NCI-H2029 (cell line): ENCODE data around the gene YIPF3.
"Not testable (repeated sequence)": the region's sequence is repeated elsewhere in the genome, so short reads cannot be mapped to it uniquely, and the experiment has no call there.

Source experiments
- DNase-seq: peaks from one replicate; lab custom pipeline; 2025; lab: John Stamatoyannopoulos, UW

Gene YIPF3

DNA sequence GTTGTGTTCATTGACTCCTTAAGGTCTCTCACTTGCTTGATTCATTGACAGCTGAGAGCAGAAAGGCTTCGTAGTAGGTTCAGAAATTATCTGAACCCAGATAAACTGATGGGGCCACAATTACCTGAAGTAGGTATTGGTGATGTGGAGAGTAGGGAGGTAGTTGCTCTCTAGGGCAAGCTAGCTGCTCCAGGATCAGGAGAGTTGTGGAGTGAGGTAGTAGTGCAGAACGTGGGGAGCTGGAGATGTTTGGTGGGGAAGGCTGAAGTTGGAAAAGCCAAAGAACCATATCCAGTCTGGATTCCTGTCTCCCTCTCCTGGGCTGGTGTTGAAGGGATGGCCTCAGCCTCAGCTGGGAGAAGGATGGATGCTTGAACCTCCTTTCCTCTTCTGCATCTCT, 23.5 kb downstream of the YIPF3 start:
- no peak for DNase-seq

DNA sequence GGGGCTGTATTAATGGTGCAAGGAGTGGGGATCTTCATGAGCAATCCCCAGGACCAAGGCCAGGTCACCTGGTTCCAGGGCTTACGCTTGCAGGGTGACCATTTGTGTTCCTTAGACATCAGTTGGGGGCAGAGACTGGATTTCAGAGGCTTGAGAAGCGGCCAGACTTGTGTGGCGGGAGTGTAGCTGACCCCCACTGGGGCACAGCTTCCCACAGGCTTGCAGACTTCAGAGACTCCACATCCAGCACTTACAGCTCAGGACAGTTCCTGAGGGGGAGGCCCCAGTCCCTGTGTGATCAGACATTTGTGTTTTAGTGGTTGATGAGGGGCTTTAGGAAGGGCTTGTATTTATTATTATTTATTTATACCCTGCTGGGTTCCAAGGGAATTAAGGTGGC, 24.1 kb downstream of the YIPF3 start:
- DNase-seq: no peak

DNA sequence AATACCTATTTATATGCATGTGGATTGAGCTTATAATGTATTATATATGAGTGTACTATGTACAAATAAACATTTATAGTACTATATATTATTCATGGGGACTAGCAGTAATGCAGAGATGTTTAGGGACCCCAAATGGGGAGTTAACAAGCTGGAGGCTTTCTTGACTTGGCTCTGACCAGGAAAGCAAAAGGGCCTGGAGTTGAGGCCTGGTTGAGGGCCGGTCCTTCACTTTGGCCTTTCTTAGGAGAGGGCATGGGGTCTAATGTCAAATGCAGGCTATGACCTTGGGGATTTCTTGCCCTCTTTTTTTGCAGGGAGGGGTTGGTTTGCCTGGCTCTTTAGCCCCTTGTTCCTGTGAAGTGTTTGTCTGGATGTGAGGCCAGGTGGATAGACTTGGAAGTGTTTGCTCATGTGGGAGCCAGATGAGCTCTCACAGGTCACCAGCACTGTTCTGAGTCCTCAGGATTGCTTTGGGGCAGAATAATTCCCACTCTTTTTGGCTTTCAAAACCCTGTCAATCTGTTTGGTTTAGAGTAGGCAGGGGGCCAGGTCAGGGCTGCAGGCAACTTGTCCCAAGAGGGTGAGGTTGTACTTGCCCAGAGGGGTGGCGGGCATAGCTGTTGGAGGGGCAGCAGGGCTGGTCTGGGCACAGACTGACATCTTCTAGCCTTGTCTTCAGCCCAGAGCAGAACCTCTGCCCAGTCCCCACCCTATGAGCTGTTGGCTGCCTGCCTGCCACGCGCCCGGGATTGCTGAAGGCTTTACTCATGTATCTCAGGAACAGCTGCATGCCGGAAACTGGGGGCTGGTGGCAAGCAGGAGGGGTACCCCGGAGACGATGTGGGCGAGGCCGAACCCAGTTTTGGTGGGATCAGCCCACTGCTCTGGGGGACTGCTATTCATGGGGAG, 24.7 kb downstream of the YIPF3 start:
- peak; percentile 66 for DNase-seq

DNA sequence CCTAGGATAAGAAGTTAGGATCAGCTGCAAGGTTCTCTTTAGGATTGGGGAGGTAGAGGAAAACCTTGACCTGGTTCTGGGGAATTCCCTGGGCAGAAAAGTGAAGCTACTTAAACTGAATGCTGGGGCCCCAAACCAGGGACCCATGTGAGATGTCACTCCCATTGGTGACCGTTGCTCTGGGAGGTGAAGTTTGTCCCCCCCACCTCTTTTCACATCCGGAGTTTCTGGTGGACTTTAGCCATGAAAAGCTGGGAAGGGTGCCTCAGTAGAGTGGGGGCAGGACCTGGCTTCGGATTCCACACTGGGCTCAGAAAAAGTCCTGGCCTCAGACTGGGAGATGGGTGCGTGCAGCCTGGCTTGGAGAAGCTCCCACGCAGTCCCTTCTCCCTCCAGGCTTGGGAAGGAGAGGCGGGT, 26.2 kb downstream of the YIPF3 start:
- no peak for DNase-seq

DNA sequence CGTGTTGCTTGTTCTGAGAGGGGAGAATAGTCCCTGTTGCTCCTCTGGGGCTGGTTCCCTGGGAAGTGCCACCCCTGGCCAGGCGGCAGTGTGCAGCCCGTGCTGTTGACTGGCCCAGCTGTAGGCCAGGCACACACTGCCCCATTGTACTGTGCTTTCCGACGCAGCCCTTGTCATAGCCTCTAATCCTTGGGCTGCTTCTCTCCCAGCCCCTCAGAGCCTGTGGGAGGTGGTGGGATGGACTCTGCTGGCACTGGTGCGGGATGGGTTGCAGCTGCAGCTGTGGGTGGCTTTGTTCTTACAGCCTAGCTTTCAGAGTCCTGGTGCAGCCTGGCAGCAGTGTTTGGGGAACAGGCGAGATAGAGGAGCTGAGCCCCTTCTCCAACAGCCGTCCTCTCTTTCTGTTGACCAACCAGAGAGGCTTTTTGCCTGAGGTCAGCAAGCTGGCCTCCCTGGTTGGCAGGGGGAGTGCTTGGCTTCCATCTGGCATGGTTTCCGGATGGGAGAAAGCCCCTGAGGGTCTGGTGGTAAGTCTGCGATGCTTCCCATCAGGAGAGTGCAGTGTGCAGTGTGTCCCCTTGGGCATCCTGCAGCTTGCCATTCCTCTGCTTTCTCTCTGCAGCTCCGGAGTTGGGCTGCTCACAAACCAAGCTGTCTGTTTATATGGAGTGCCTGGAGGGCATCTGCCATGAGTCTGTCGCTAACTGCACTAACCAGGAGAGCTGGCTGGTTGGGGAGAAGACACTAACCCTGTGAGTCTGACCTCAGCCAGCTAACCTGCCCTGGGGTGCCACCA, 27.3 kb downstream of the YIPF3 start:
- no peak for DNase-seq

DNA sequence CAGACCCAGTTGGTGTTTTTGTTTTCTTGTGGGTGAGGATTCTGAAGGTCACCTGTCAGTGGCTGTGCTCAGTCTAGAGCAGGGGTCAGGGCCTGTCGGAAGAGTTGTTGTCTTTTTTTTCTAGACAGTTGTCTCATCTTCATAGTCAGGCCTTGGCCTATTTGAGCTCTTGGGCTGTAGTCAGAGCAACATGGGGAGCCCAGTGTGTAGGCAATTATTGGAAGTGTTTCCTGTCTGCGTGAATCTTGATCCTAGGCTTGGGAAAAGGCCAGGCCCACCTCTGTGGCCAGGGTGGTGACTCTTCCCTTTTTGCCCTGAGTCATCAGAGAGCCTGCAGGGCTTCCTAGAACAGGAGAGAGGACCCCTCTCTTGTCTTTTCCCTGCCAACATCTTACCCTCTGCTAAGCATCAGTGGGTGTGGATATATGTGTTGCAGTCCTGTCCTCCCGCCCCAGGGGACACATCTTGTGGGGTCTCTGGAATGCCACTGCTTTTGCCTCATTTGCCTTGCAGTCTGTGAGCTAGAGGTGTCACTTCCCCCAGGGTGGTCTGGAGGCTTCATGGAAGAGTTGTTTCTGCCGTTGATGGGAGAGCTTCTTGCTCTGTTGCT, 28.0 kb downstream of the YIPF3 start:
- no peak for DNase-seq

DNA sequence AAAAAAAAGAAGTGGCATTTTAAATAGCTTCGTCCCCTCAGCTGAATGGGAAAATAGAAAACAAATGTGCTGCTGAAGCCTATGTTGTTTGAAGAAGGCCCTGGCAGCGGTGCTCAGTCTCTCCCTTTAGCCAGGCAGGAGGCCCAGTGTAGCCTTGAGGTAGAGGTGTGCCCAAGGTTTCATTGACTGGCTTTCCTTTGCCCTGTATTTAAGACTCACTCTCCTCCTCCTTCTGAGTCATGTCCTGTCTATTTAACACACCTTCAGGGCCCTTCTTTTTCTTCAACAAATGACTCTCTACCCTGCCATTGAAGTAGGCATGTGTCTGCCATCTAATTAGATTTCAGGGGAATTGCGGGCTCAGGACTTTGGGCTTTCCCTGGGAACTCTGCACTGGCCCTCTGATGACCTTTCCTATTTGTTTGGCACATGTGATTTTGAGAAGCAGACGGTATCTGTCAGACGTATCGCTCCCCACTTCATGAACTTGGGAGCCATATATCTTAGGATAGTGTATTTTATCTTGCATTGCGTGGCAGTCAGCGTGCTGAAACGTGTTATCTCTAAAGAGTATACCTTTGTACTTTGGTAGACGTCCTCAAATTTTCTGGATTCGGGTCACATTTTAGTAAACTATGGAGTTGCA, 35.0 kb downstream of the YIPF3 start:
- DNase-seq: no peak

DNA sequence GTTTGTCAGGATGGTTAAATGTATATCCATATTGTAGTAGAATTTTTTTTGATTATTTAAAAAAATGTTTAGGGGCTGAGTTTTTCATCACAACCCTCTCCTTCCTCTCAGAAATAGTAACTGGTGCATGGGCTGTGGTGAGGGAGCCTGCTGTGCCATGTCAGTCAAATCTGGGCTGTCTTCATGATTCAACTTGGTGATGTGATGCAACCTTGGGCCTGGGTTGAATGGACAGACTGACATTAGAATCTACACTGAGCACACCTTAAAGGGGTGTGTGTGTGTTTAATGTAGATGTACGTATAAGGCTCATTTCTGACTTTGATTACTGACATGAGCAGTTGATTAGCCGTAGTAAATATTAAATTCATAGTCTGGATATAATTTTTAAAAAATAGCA, 35.7 kb downstream of the YIPF3 start:
- no peak for DNase-seq

DNA sequence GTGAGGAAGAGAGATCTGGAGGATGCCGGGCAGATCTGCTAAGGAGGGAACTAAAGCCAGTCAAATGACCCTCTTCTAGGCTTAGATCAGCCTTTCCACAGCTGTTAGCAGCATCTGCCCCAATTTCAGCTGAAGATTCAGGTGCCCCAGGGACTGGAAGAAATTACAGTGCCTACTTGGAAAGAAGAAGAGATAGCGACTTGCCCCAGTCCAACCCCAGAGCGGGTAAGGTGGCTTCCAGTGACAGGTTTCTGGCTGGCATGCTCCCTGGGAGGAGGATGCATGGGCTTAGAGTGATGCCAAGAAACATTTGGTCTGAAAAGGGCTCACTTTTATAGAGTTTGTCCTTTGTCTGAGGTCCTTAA, 38.7 kb downstream of the YIPF3 start:
- DNase-seq: no peak

DNA sequence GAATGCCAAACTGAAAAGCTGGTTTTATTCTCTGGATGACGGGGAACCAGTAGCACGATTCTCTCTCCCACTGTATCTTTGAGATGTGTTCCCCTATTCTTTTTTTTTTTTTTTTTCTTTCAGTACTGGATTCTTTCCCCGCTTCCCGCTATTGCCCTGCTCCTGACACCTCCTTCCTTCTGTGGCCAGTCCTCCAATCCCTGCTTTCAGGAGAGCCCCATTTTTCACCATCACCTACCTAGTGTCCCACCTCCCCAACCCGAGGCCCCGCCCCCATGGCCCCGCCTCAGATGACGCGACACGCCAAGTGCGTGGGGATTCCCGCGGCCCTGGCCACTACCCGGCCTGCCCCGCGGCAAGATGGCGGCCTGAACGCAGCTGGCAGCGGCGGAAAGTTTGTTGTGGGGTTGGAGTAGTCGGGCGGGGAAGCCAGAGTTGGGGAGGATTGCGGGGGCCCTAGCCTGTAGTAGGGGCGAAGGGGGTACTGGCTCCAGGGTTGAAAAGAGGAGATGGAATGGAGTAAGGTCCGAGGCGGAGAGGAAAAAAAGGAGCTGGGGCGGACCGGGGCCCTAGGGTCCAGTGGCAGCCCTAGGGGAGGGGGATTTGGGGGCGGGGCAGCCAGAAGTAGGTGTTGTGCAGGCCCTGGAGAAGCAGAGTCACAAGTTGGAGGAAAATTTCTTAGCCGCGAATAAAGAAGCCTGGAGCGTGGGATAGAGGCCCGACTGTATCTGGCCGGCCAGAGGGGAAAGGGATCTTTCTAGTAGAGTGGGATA, 39.3 kb downstream of the YIPF3 start, which contains the start of gene TJAP1:
TJAP1 (plus strand) TSS at position 336 of the 773 bp plus-strand sequence. CDS start 21,432 bp downstream, outside the sequence.
- DNase-seq: peak; percentile 83

DNA sequence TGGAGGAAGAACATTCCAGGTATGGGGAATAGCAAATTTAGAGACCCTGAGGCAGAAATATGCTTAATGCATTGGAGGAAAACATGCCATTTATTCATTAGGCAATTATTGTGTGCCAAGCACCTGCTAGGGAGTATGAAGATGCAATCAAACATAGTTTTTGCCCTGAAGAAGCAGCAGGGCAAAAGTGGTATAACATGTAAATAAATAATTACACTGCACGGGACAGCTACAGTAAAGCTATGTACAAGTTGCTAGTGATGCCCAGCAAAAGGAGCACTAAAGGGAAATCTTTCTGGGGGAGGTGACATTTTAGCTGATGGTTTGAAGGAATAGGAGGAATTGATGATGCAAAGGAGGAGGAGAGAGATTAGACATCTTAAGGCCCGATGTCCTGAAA, 40.0 kb downstream of the YIPF3 start:
- no peak for DNase-seq

DNA sequence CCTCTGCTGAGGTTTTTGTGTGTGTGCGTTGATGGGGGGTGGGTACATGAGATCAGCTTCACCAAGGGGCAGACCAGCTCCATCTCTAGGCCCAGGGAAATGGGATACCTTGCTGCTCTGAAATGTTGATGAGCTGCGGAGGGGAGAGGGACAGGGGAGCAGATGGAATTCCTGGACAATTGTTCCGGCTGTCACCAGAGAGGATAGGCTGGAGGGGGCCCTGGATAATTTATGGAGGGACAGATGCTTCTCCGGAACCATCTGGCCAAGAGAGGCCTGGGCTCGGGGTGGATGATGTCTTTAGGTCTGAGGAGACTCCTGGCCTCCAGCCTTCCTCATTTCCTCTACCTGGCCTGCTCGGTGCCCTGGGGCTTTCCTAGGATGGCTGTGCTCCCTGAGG, 41.2 kb downstream of the YIPF3 start:
- no peak for DNase-seq

DNA sequence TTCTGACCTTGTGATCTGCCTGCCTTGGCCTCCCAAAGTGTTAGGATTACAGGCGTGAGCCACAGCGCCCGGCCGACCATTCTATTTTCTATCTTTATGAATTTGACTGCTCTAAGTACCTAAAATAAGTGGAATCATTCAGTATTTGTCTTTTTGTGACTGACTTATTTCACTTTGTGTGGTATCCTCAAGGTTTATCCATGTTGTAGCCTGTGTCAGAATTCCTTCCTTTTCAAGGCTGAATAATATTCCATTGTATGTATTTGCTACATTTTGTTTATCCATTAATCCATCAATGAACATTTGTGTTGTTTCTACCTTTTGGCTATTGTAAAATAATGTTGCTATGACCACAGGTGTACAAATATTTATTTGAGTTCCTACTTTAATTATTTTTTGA, 44.2 kb downstream of the YIPF3 start:
- no peak for DNase-seq

DNA sequence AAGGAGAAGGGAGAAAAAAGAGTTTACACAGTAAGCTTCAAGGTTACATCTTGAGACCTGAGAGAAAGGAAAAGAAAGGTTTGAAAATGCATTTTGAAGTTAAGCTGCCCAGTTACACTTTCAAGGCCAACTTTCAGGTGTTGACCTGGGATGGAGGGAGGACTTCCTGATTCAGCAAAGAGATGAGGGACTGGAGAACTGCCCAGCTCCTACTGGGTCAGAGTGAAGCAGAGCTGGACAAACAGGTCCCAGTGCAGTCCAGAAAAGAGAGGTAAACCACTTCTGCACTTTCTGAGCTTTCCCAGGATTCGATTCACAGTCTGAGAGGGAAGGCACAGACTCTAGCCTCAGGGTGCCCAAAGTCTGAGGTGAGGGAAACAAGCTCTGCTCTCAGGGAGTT, 45.3 kb downstream of the YIPF3 start:
- no peak for DNase-seq

DNA sequence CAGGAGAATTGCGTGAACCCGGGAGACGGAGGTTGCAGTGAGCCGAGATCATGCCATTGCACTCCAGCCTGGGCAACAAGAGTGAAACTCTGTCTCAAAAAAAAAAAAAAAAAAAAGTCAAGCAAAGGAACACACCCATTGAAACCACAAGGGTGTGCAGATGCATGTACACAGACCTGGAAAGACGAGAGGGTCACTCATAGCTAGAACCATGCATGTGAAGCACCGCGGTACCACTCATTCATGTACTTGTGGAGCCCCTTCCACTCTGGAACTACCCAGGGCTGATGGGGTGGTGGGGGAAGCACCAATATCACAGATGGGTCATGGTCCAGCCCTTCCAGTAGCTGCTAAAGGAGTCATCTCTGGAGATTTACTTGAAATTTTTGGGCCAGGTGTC, 46.8 kb downstream of the YIPF3 start:
- no peak for DNase-seq

DNA sequence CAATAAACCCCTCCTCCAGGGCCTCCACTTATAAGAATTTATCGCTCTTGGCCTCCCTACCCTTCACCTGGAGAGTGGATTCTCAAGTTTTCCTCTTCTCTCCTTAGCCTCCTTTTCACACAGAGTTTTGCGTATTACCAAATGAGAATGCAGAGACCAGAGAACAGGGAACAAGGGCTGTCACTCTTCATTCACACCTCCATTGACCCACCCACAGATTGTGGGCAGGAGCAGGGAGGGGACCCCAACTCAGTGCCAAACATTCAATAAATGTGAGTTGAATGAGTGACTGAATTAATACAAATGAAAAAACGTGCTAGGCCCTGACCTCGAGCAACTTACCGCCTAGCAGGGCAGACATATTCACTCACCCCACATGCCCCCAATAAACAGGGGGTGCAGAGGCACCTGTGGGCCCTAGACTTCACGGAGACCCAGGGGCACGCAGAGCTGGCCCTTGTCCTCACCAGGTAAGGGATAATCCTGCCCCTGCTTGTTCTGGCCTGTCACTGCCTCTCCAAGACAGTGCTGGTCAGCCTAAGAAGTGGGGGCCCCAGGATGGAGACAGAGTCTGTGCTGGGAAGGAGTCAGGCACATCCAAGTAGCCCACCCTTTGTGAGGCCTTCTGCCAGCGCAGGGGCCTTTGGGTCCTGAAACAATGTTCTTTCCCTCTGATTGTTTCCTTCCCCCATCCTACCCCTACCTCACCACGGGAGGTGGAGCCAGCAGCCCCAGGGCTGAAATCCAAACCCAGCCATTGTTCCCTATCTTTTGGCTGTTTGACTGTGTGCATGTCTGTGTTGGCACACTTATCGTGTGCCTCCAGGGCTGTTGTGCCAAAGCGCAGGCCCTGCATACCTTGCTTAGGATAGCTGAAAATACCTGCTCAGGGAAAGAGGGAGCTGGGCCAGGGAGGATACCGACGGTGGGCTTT, 47.7 kb downstream of the YIPF3 start:
- no peak for DNase-seq

DNA sequence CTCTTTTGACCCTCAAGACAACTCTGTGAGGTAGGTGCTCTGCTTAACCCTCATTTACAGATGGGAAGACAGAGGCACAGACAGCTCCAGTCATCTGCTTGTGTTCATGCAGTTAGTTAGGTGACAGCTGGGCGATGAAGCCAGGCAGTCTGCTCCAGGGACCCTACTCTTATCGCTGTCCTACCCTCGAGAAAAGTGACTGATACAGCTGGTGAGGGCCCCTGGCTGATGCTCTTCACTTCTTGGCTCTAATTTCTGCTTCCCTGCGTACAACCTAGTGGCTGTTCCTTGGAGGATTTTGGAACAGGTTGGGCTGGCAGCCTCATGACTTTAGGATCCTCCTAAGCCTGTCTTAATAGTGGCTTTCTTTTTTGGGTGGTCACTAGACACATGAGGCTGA, 48.5 kb downstream of the YIPF3 start:
- no peak for DNase-seq

DNA sequence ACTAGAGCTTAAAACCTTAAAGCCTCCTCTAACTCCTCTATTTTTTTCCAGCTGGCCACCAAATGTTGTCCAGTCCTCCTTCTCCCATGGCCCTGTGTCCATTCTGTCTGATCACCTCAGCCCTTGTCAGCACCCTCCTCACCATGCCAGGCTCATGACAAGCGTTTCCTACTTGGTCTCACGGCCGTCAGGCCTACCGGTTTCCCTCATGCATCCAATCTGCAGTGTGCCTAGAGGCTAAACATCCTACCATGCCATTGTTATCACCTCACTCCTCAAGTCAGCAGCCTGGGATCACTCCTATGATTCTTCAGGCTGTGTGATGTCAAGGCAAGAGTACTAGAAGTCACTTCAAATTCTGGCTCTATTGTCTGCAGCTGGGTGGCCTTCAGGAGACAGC, 49.0 kb downstream of the YIPF3 start:
- DNase-seq: no peak

DNA sequence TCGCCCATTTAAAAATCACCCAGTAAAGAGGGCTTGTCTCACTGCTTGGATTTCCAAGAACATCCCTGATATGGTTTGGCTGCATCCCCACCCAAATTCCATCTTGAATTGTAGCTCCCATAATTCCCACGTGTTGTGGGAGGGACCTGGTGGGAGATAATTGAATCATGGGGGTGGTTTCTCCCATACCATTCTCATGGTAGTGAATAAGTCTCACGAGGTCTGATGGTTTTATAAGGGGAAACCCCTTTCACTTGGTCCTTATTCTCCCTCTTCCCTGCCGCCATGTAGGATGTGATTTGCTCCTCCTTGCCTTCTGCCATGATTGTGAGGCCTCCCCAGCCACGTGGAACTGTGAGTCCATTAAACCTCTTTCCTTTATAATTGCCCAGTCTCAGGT, 49.5 kb downstream of the YIPF3 start:
- not testable (repeated sequence) for DNase-seq

DNA sequence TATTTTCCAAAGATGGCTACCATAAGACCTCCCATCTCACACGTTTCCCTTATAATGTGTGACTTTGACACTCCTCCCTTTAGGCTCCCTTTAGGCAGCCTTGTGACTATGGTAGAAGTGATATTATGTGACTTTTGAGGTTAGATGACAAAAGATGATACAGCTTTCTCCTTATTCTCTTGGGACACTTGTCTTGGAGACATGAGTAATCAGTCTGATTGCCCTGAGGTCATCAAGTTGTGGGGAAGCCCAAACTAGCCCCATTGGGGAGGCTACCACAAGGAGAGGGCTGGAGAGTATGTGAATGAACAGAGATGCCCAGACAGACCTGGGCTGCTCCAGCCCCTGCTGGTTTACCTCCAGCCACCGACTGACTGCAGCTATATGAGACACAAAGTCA, 50.8 kb downstream of the YIPF3 start:
- DNase-seq: no peak
